Rectal smooth muscle tissue (tissue), 1 donor: ENCODE results near the gene GNAO1.

Source experiments
- H3K27ac ChIP-seq: one replicate; pipeline ENCODE4 v1.7.0; 2013; ENCODE audit warnings: low read depth, low read length, inconsistent platforms
- H3K27me3 ChIP-seq: one replicate; pipeline ENCODE4 v1.7.0; 2013; ENCODE audit warnings: low read length; ENCODE audit not compliant: control insufficient read depth, insufficient read depth
- H3K36me3 ChIP-seq: one replicate; pipeline ENCODE4 v1.7.0; 2013; ENCODE audit warnings: low read length; ENCODE audit not compliant: control insufficient read depth, insufficient read depth
- H3K4me1 ChIP-seq: one replicate; pipeline ENCODE4 v1.7.0; 2013; ENCODE audit warnings: low read length; ENCODE audit not compliant: control insufficient read depth, insufficient read depth
- H3K4me3 ChIP-seq: one replicate; pipeline ENCODE4 v1.7.0; 2013; ENCODE audit warnings: low read length
- H3K9ac ChIP-seq: one replicate; pipeline ENCODE4 v1.7.0; 2013; ENCODE audit warnings: low read length

GNAO1 gene

GRCh38 chr16:56227936-56228335 is 36.6 kb downstream of the GNAO1 start:
- H3K9ac ChIP-seq, result no peak overlapping the region
- H3K4me3 ChIP-seq, result no peak overlapping the region
- peaks cover 10% of the 10 kb centered on the region for H3K4me1 ChIP-seq
- no peak overlapping the region for H3K27ac ChIP-seq
- H3K36me3 ChIP-seq, result no peaks in the 10 kb centered on the region
- H3K27me3 ChIP-seq, result no peaks in the 10 kb centered on the region

GRCh38 chr16:56228476-56228875 is 37.2 kb downstream of the GNAO1 start:
- no peaks in the 10 kb centered on the region for H3K27me3 ChIP-seq
- no peak overlapping the region for H3K27ac ChIP-seq
- H3K4me1 ChIP-seq, result peaks cover 12% of the 10 kb centered on the region
- H3K36me3 ChIP-seq, result no peaks in the 10 kb centered on the region
- no peak overlapping the region for H3K9ac ChIP-seq
- no peak overlapping the region for H3K4me3 ChIP-seq

- Histone ChIP-seq H3K36me3 (no peaks in the 10 kb centered on the region), H3K27me3 (no peaks in the 10 kb centered on the region), H3K4me3 (no peak overlapping the region), H3K4me1 (peaks cover 23% of the 10 kb centered on the region), H3K27ac (no peak overlapping the region), H3K9ac (no peak overlapping the region)
Measured at GRCh38 chr16:56233795-56234566, 42.7 kb downstream of the GNAO1 start.

DNA sequence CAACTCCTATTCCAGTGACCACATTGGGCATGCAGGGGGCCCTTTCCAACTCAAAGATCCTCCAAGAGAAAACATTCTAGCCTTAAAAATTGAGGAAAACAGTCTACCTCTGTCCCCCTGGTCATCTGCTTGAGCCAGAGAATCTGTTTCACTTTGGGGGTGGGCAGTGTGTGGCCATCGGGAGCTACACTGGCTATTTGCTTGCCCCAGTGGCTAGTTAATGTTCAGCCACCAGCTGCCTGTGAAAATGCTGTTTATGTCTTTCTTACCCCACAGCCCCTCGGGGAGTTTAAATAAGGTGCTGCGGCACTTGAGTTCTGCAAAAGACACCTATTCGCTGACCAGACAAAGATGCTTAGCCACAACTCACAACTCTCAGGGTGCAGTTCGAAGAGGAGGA is 43.4 kb downstream of the GNAO1 start:
- H3K27ac ChIP-seq, result peak overlapping the region; percentile 8
- H3K4me1 ChIP-seq, result peaks cover 23% of the 10 kb centered on the region

DNA sequence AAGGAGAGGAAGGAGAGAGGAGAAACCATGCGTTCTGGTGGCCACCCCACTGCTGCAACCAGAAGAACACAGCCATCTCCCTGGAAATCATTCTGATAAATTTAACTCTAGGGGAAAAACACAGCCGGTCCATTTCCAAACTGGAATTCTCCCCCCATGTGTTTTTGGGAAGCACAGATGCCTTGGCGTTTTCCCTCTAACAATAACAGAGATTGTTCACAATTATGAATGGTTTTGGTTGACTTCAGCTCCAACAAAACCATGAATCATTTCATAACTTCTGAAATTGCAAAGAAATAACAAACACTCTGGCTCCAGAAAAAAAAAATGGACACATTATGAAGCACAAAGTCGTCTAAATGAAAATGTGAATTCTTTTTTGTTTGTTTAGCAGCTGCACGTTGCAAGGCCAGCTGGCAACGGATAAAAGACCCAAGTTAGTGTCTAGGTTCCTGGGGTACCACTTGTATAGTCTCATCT is 46.2 kb downstream of the GNAO1 start:
- H3K36me3 ChIP-seq, result no peaks in the 10 kb centered on the region
- H3K27ac ChIP-seq, result no peak overlapping the region
- H3K9ac ChIP-seq, result no peak overlapping the region
- H3K4me1 ChIP-seq, result peaks cover 34% of the 10 kb centered on the region
- no peak overlapping the region for H3K4me3 ChIP-seq
- no peaks in the 10 kb centered on the region for H3K27me3 ChIP-seq

More for the DNA sequence above, 43.4 kb downstream of the GNAO1 start:
- Histone ChIP-seq H3K27me3 (no peaks in the 10 kb centered on the region), H3K9ac (no peak overlapping the region), H3K4me3 (no peak overlapping the region), H3K36me3 (no peaks in the 10 kb centered on the region)

- Histone ChIP-seq H3K36me3 (no peaks in the 10 kb centered on the region), H3K9ac (no peak overlapping the region), H3K27ac (no peak overlapping the region), H3K4me3 (no peak overlapping the region), H3K27me3 (no peaks in the 10 kb centered on the region), H3K4me1 (peaks cover 33% of the 10 kb centered on the region)
Measured at GRCh38 chr16:56238188-56238587, 46.9 kb downstream of the GNAO1 start.

DNA sequence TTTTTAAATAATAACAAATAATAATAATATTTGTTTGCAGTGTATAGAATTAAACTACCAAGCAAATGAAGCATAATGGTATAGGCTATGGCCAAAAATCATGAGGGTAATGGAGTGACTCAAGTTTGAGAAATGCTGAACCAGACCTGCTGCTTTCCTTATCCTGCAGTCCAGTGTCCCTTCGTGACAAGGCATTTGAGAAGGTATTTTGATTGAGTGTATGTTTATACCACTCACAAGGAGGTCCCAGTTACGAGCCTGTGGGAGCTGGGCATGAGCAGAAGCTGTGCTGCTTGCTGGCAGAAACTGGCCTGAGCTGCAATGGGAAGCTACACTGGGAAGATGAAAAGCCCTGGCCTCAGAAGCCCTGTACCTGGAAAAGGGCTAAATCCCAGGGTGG is 50.3 kb downstream of the GNAO1 start:
- peaks cover 42% of the 10 kb centered on the region for H3K4me1 ChIP-seq
- no peaks in the 10 kb centered on the region for H3K36me3 ChIP-seq
- no peak overlapping the region for H3K4me3 ChIP-seq
- H3K27me3 ChIP-seq, result no peaks in the 10 kb centered on the region
- H3K9ac ChIP-seq, result no peak overlapping the region
- H3K27ac ChIP-seq, result peak overlapping the region; percentile 59

DNA sequence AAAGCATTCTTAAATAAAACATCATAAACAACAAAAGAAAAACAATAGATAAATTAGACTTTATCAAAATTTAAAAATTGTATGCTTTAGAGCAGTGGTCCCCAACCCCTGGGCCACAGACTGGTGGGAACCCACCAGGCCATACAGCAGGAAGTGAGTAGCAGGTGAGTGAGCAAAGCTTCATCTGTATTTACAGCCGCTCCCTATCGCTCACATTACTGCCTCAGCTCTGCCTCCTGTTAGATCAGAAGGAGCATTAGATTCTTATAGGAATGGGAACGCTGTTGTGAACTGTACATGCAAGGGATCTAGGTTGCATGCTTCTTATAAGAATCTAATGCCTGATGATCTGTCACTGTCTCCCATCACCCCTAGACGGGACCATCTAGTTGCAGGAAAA is 51.5 kb downstream of the GNAO1 start:
- H3K27ac ChIP-seq, result no peak overlapping the region
- no peak overlapping the region for H3K9ac ChIP-seq
- peaks cover 37% of the 10 kb centered on the region for H3K4me1 ChIP-seq
- H3K4me3 ChIP-seq, result no peak overlapping the region
- no peaks in the 10 kb centered on the region for H3K27me3 ChIP-seq
- no peaks in the 10 kb centered on the region for H3K36me3 ChIP-seq

DNA sequence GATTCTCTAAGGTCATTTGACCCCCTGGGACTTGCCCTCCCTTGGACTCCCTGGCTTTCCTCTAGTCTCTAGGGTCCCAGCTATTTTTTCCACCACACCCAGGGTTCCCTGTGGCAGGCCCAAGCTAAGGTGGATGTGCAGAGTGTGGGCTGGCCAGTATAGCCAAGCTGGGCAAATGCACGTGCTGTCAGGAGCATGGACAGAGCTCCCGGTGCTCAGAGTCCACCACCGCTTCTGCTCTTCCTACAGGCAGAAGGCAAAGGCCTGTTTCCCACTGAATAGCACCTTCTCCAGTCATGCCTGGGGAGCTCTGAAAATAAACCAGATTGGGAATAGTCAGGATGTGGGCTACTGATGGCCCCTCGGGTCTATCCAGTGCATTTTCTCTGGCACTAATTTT is 53.3 kb downstream of the GNAO1 start:
- no peak overlapping the region for H3K9ac ChIP-seq
- no peaks in the 10 kb centered on the region for H3K36me3 ChIP-seq
- peaks cover 37% of the 10 kb centered on the region for H3K4me1 ChIP-seq
- H3K4me3 ChIP-seq, result no peak overlapping the region
- no peak overlapping the region for H3K27ac ChIP-seq
- H3K27me3 ChIP-seq, result no peaks in the 10 kb centered on the region

DNA sequence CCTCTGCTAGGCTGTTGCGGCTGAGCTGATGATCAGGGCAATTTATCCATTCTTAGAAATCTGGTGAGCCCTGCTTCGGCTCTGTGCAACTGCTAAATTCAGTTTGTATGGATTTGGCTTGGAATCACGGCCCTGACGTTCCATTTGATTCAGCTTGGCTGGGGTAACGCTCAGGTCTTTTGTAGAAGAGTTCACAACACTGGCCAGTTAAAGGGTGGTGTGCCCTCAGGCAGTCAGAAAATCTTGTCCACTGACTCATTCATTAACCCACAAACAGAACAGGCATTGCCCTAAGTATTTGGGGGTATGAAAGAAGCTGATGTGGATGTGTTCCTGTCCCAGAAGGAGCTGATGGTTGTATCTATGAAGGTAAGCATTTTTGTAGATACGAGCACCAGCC is 53.9 kb downstream of the GNAO1 start:
- no peak overlapping the region for H3K4me3 ChIP-seq
- no peaks in the 10 kb centered on the region for H3K27me3 ChIP-seq
- H3K27ac ChIP-seq, result peak overlapping the region; percentile 39
- no peaks in the 10 kb centered on the region for H3K36me3 ChIP-seq
- H3K4me1 ChIP-seq, result peaks cover 37% of the 10 kb centered on the region
- no peak overlapping the region for H3K9ac ChIP-seq

- Histone ChIP-seq H3K4me3 (no peak overlapping the region), H3K36me3 (no peaks in the 10 kb centered on the region), H3K4me1 (peaks cover 29% of the 10 kb centered on the region), H3K27ac (peak overlapping the region; percentile 62), H3K9ac (no peak overlapping the region), H3K27me3 (no peaks in the 10 kb centered on the region)
Measured at GRCh38 chr16:56246051-56246817, 54.9 kb downstream of the GNAO1 start.

DNA sequence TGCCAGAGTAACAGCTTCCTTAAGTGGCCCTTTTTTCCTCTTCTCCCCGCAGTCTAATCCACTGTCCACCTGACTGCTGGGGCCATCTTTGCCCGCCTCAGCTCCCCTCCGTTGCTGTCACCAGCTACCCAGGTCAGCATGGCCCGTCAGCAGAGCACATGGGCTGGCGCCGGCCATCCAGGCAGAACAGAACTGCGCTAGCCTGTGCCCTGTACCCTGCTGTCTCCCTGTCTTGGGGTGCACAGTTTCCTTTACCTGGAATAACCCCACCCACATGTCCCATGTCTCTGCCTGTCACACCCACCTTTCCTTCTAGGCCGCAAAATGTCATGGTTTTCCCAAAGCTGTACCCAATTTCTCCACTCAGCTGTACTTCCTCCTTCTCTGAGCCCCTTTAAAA is 55.7 kb downstream of the GNAO1 start:
- H3K9ac ChIP-seq, result no peak overlapping the region

More for the DNA sequence above, 55.7 kb downstream of the GNAO1 start:
- Histone ChIP-seq H3K36me3 (no peaks in the 10 kb centered on the region), H3K27me3 (no peaks in the 10 kb centered on the region), H3K4me1 (peaks cover 23% of the 10 kb centered on the region), H3K4me3 (no peak overlapping the region), H3K27ac (no peak overlapping the region)
